HG02870 (cell line): Measurements from ENCODE around the gene PLGRKT.
"Not testable (repeated sequence)": the region's sequence is repeated elsewhere in the genome, so short reads cannot be mapped to it uniquely, and the experiment has no call there.

Source experiments
- ATAC-seq: cut with Tn5 transposase; IDR thresholded peaks from one replicate; pipeline ENCODE4 v1.9.1; 2021; ENCODE audit warnings: mild to moderate bottlenecking, moderate library complexity; ENCODE audit not compliant: unreplicated experiment

The PLGRKT gene

GRCh38 chr9:5433328-5433727 is 4.4 kb downstream of the PLGRKT start:
- ATAC-seq = not testable (repeated sequence)

- not testable (repeated sequence) for ATAC-seq
Observed at GRCh38 chr9:5432890-5433289, 4.8 kb downstream of the PLGRKT start.

GRCh38 chr9:5430912-5431311 is 6.8 kb downstream of the PLGRKT start:
- no peak for ATAC-seq

GRCh38 chr9:5429873-5430564 is 7.7 kb downstream of the PLGRKT start:
- ATAC-seq = no peak

- ATAC-seq = no peak
Observed at GRCh38 chr9:5428794-5429528, 8.8 kb downstream of the PLGRKT start.

- ATAC-seq = no peak
Observed at GRCh38 chr9:5428172-5428571, 9.6 kb downstream of the PLGRKT start.

- ATAC-seq = no peak
Observed at GRCh38 chr9:5427005-5427404, 10.7 kb downstream of the PLGRKT start.

- ATAC-seq = no peak
Observed at GRCh38 chr9:5425006-5425628, 12.6 kb downstream of the PLGRKT start.

GRCh38 chr9:5422276-5422675 is 15.4 kb downstream of the PLGRKT start:
- ATAC-seq = no peak

GRCh38 chr9:5421163-5421562 is 16.6 kb downstream of the PLGRKT start:
- ATAC-seq = no peak

- ATAC-seq = no peak
Observed at GRCh38 chr9:5419987-5420386, 17.7 kb downstream of the PLGRKT start.

- no peak for ATAC-seq
Observed at GRCh38 chr9:5418481-5418880, 19.2 kb downstream of the PLGRKT start.

GRCh38 chr9:5416953-5417352 is 20.8 kb downstream of the PLGRKT start:
- no peak for ATAC-seq

- no peak for ATAC-seq
Observed at GRCh38 chr9:5408596-5408995, 29.1 kb downstream of the PLGRKT start.

GRCh38 chr9:5402217-5402616 is 35.5 kb downstream of the PLGRKT start:
- ATAC-seq = no peak

- ATAC-seq = not testable (repeated sequence)
Observed at GRCh38 chr9:5397547-5397946, 40.2 kb downstream of the PLGRKT start.

GRCh38 chr9:5395428-5395827 is 42.3 kb downstream of the PLGRKT start:
- no peak for ATAC-seq

GRCh38 chr9:5393976-5394375 is 43.7 kb downstream of the PLGRKT start:
- not testable (repeated sequence) for ATAC-seq

GRCh38 chr9:5393497-5393896 is 44.2 kb downstream of the PLGRKT start:
- no peak for ATAC-seq

GRCh38 chr9:5392285-5392684 is 45.4 kb downstream of the PLGRKT start:
- no peak for ATAC-seq

GRCh38 chr9:5389109-5389732 is 48.5 kb downstream of the PLGRKT start:
- ATAC-seq = peak; percentile 79
